Neural cell (in vitro differentiated cells): ENCODE measurements around the gene RTTN. TPM values are rescaled to one million over a fixed set of nuclear protein-coding genes. Genes with fewer than 3 reads are reported as not detected.

Experiments
- H2AFZ ChIP-seq: fragments of 200-600, 300-800 bp; sonication (generic), shearing (Covaris generic); 2 replicates; pipeline ENCODE4 v1.6.0; 2014; ENCODE audit warnings: low read depth, mild to moderate bottlenecking, antibody characterized with exemption, low read length, moderate library complexity
- H3F3A ChIP-seq: fragments of 200-600 bp; shearing (Covaris generic); 2 replicates; pipeline ENCODE4 v1.6.1; 2016; ENCODE audit warnings: mild to moderate bottlenecking, moderate library complexity, mixed read lengths, antibody characterized with exemption, low read length; ENCODE audit not compliant: insufficient read depth, poor library complexity, severe bottlenecking
- H3K27ac ChIP-seq: fragments of 200-600, 300-800 bp; sonication (generic), shearing (Covaris generic); 2 replicates; pipeline ENCODE4 v1.5.1; 2014; ENCODE audit warnings: mild to moderate bottlenecking, low read length, moderate library complexity
- H3K27me3 ChIP-seq: fragments of 300-800, 200-600 bp; sonication (generic), shearing (Covaris generic); 2 replicates; pipeline ENCODE4 v1.6.0; 2014; ENCODE audit warnings: mild to moderate bottlenecking, low read depth, low read length, moderate library complexity; ENCODE audit not compliant: insufficient read depth
- H3K36me3 ChIP-seq: fragments of 300-800, 200-600 bp; sonication (generic), shearing (Covaris generic); 2 replicates; pipeline ENCODE4 v1.5.1; 2014; ENCODE audit warnings: mild to moderate bottlenecking, antibody characterized with exemption, low read length, moderate library complexity; ENCODE audit not compliant: insufficient read depth
- H3K4me2 ChIP-seq: fragments of 300-800, 200-600 bp; sonication (generic), shearing (Covaris generic); 2 replicates; pipeline ENCODE4 v1.6.0; 2014; ENCODE audit warnings: mild to moderate bottlenecking, low read length
- H3K4me3 ChIP-seq: fragments of 300-800, 200-600 bp; sonication (generic), shearing (Covaris generic); 2 replicates; pipeline ENCODE4 v1.5.1; 2014; ENCODE audit warnings: mild to moderate bottlenecking, low read length, moderate library complexity
- H3K79me2 ChIP-seq: fragments of 200-600 bp; shearing (Covaris generic); replicated peaks from 2 replicates; pipeline ENCODE4 v1.6.0; 2014; ENCODE audit warnings: mild to moderate bottlenecking, low read length, moderate library complexity; ENCODE audit not compliant: insufficient read depth
- H3K9ac ChIP-seq: fragments of 300-800, 200-600 bp; sonication (generic), shearing (Covaris generic); 2 replicates; pipeline ENCODE4 v1.6.1; 2016; ENCODE audit warnings: mild to moderate bottlenecking, low read length, mixed read lengths
- H3K9me2 ChIP-seq: fragments of 200-600 bp; shearing (Covaris generic); 2 replicates; pipeline ENCODE4 v1.6.1; 2016; ENCODE audit warnings: mild to moderate bottlenecking, low read length, mixed read lengths; ENCODE audit not compliant: insufficient read depth
- H3K9me3 ChIP-seq: fragments of 200-600, 300-800 bp; sonication (generic), shearing (Covaris generic); 2 replicates; pipeline ENCODE4 v1.6.1; 2016; ENCODE audit warnings: mild to moderate bottlenecking, mixed run types, low read length, moderate library complexity, mixed read lengths
- H4K20me1 ChIP-seq: fragments of 200-600 bp; shearing (Covaris generic); 2 replicates; pipeline ENCODE4 v1.6.1; 2016; ENCODE audit warnings: mild to moderate bottlenecking, mixed run types; ENCODE audit not compliant: insufficient read depth
- EP300 ChIP-seq: fragments of 450-650 bp; conservative IDR thresholded peaks from 2 replicates; pipeline ENCODE4 v1.6.1; 2014; ENCODE audit warnings: antibody characterized with exemption, mild to moderate bottlenecking, moderate library complexity; ENCODE audit not compliant: poor library complexity, severe bottlenecking
- EZH2 ChIP-seq: fragments of 200-600, 300-800 bp; shearing (Covaris generic), sonication (generic); IDR thresholded peaks from 2 replicates; pipeline ENCODE4 v1.6.1; 2014; ENCODE audit warnings: antibody characterized with exemption, low read length, borderline replicate concordance, mild to moderate bottlenecking; ENCODE audit not compliant: insufficient read depth, poor library complexity, severe bottlenecking
- MXI1 ChIP-seq: fragments of 450-650 bp; conservative IDR thresholded peaks from 2 replicates; pipeline ENCODE4 v1.6.1; 2014; ENCODE audit warnings: antibody characterized with exemption, mild to moderate bottlenecking; ENCODE audit not compliant: poor library complexity, severe bottlenecking
- POLR2AphosphoS5 ChIP-seq: IDR thresholded peaks from 2 replicates; pipeline ENCODE4 v1.6.1; 2012
- RAD21 ChIP-seq: fragments of 450-650 bp; conservative IDR thresholded peaks from 2 replicates; pipeline ENCODE4 v1.6.1; 2014; ENCODE audit warnings: antibody characterized with exemption, mild to moderate bottlenecking, moderate library complexity
- REST ChIP-seq: IDR thresholded peaks from 2 replicates; pipeline ENCODE4 v1.6.1; 2012; ENCODE audit warnings: borderline replicate concordance
- SMC3 ChIP-seq: fragments of 450-650 bp; conservative IDR thresholded peaks from 2 replicates; pipeline ENCODE4 v1.6.1; 2014; ENCODE audit warnings: antibody characterized with exemption, mild to moderate bottlenecking, moderate library complexity; ENCODE audit not compliant: poor library complexity
- TAF1 ChIP-seq: IDR thresholded peaks from 2 replicates; pipeline ENCODE4 v1.6.1; 2012; ENCODE audit warnings: low read depth
- polyA plus RNA-seq: library from polyadenylated mRNA; depleted of rRNA; stranded (reverse); fragments of >200 nt; gene quantifications from 2 replicates; pipeline ENCODE4 v1.2.3, GENCODE V29; 2014
- TF ChIP-seq, protein P1 (sequence below): fragments of 450-650 bp; IDR thresholded peaks from 2 replicates; pipeline ENCODE4 v1.5.1; 2014; ENCODE audit warnings: antibody characterized with exemption, mild to moderate bottlenecking, moderate library complexity; ENCODE audit not compliant: poor library complexity, severe bottlenecking

Gene RTTN
- polyA plus RNA-seq, 1 donor from 2014 or later, result 24.2 TPM

DNA sequence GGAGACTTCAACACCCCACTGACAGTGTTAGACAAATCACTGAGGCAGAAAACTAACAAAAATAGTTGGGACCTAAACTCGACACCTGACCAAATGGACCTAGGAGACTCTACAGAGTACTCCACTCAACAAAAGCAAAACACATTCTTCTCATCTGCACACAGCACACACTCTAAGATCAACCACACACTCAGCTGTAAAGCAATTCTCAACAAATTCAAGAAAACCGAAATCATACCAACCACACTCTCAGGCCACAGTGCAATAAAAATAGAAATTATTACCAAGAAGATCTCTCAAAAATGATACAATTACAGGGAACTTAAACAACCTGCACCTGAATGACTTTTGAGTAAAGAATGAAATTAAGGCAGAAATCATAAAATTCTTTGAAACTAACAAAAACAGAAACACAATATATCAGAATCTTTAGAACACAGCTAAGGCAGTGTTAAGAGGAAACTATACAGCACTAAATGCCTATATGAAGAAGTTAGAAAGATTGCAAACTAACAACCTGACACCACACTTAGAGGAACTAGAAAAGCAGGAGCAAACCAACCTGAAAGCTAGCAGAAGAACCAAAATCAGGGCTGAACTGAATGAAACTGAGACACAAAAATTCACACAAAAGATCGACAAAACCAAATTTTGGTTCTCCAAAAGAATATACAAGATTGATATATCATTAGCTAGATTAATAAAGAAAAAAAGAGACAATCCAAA lies 46.3 kb downstream of the RTTN start:
- H3F3A ChIP-seq, result no peaks in the 10 kb centered on the region
- no peaks in the 10 kb centered on the region for H3K79me2 ChIP-seq
- no peaks in the 10 kb centered on the region for H3K27me3 ChIP-seq
- H3K4me3 ChIP-seq, result no peak overlapping the region
- H3K9ac ChIP-seq, result no peak overlapping the region
- TF ChIP-seq EP300, result no peak
- no peak for TF ChIP-seq SMC3
- TF ChIP-seq TAF1, result no peak
- no peak for TF ChIP-seq RAD21
- no peak for TF ChIP-seq MXI1
- TF ChIP-seq POLR2AphosphoS5, result no peak
- TF ChIP-seq, protein P1, sequence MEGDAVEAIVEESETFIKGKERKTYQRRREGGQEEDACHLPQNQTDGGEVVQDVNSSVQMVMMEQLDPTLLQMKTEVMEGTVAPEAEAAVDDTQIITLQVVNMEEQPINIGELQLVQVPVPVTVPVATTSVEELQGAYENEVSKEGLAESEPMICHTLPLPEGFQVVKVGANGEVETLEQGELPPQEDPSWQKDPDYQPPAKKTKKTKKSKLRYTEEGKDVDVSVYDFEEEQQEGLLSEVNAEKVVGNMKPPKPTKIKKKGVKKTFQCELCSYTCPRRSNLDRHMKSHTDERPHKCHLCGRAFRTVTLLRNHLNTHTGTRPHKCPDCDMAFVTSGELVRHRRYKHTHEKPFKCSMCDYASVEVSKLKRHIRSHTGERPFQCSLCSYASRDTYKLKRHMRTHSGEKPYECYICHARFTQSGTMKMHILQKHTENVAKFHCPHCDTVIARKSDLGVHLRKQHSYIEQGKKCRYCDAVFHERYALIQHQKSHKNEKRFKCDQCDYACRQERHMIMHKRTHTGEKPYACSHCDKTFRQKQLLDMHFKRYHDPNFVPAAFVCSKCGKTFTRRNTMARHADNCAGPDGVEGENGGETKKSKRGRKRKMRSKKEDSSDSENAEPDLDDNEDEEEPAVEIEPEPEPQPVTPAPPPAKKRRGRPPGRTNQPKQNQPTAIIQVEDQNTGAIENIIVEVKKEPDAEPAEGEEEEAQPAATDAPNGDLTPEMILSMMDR, result no peak
- TF ChIP-seq REST, result no peak
- TF ChIP-seq EZH2, result no peak
- H2AFZ ChIP-seq, result no peak overlapping the region
- no peaks in the 10 kb centered on the region for H3K9me2 ChIP-seq
- no peaks in the 10 kb centered on the region for H3K36me3 ChIP-seq
- H3K27ac ChIP-seq, result no peak overlapping the region
- H3K9me3 ChIP-seq, result no peaks in the 10 kb centered on the region
- no peaks in the 10 kb centered on the region for H4K20me1 ChIP-seq
- H3K4me2 ChIP-seq, result no peak overlapping the region

- Histone ChIP-seq H3K9me2 (no peaks in the 10 kb centered on the region), H3K27me3 (no peaks in the 10 kb centered on the region), H2AFZ (no peak overlapping the region), H3K4me2 (no peak overlapping the region), H3K27ac (no peak overlapping the region), H3K4me3 (no peak overlapping the region), H3K79me2 (no peaks in the 10 kb centered on the region), H3K9ac (no peak overlapping the region), H3F3A (no peaks in the 10 kb centered on the region), H4K20me1 (no peaks in the 10 kb centered on the region), H3K36me3 (no peaks in the 10 kb centered on the region), H3K9me3 (no peaks in the 10 kb centered on the region)
- TF ChIP-seq TAF1, result no peak
- no peak for TF ChIP-seq REST
- TF ChIP-seq, protein P1, result no peak
Observed at GRCh38 chr18:70156886-70157285, 48.6 kb downstream of the RTTN start.
